Fibroblast of lung (primary cell): ENCODE measurements around the gene KAT2B. TPM values are rescaled to one million over a fixed set of nuclear protein-coding genes. Genes with fewer than 3 reads are reported as not detected.

Source experiments
- DNase-seq, 2 donors: peaks; one replicate each; pipeline versions ENCODE4 v3.0.0 to v3.0.0-alpha.2; 2010; ENCODE audit warnings: low read depth in 2 of 2
- H2AFZ ChIP-seq: 2 replicates; pipeline ENCODE4 v1.5.1; 2012; ENCODE audit warnings: low read length, control low read depth, inconsistent platforms
- H3K27ac ChIP-seq: 2 replicates; pipeline ENCODE4 v1.5.1; 2011; ENCODE audit warnings: low read length, control low read depth; ENCODE audit not compliant: insufficient read depth
- H3K27me3 ChIP-seq: 2 replicates; pipeline ENCODE4 v1.5.1; 2011; ENCODE audit warnings: mild to moderate bottlenecking, low read length; ENCODE audit not compliant: control insufficient read depth, insufficient read depth
- H3K36me3 ChIP-seq: 2 replicates; pipeline ENCODE4 v1.5.1; 2011; ENCODE audit warnings: low read length; ENCODE audit not compliant: control insufficient read depth, insufficient read depth
- H3K4me1 ChIP-seq: 2 replicates; pipeline ENCODE4 v1.5.1; 2011; ENCODE audit warnings: low read length; ENCODE audit not compliant: control insufficient read depth, insufficient read depth; ENCODE audit errors: extremely low read depth
- H3K4me2 ChIP-seq: 2 replicates; pipeline ENCODE4 v1.5.1; 2011; ENCODE audit warnings: low read length, control low read depth; ENCODE audit not compliant: insufficient read depth; ENCODE audit errors: extremely low read depth
- H3K4me3 ChIP-seq, 4 experiments: fragments of 200-600 bp in 1 of 4; sonication (generic) in 1 of 4; replicated peaks in 1 of 4; 2 replicates each; pipeline ENCODE4 v1.5.1; 2011 to 2016; ENCODE audit warnings: low read length in 4 of 4, low read depth in 3 of 4, mild to moderate bottlenecking in 3 of 4, control low read depth in 2 of 4, inconsistent platforms in 1 of 4, mixed read lengths in 1 of 4; ENCODE audit not compliant: insufficient read depth in 1 of 4; ENCODE audit errors: control extremely low read depth in 1 of 4
- H3K79me2 ChIP-seq: 2 replicates; pipeline ENCODE4 v1.5.1; 2012; ENCODE audit warnings: mild to moderate bottlenecking, low read length, inconsistent platforms; ENCODE audit not compliant: control insufficient read depth, insufficient read depth
- H3K9ac ChIP-seq: 2 replicates; pipeline ENCODE4 v1.5.1; 2011; ENCODE audit warnings: mild to moderate bottlenecking, low read length, control low read depth; ENCODE audit not compliant: insufficient read depth
- H3K9me3 ChIP-seq: 2 replicates; pipeline ENCODE4 v1.5.1; 2012; ENCODE audit warnings: low read depth, low read length; ENCODE audit not compliant: control insufficient read depth, insufficient read depth
- H4K20me1 ChIP-seq: 2 replicates; pipeline ENCODE4 v1.5.1; 2011; ENCODE audit warnings: low read length; ENCODE audit not compliant: control insufficient read depth, insufficient read depth; ENCODE audit errors: extremely low read depth
- CTCF ChIP-seq, 2 donors: IDR thresholded peaks in 1 of 2; conservative IDR thresholded peaks in 1 of 2; 1 replicate in 1 of 2; 2 replicates in 1 of 2; pipeline ENCODE4 v1.5.1; 2011 to 2012; ENCODE audit warnings: low read length in 2 of 2, control low read depth in 1 of 2, inconsistent platforms in 1 of 2, low read depth in 1 of 2, mild to moderate bottlenecking in 1 of 2
- EZH2 ChIP-seq: IDR thresholded peaks from 2 replicates; pipeline ENCODE4 v1.5.1; 2012; ENCODE audit warnings: low read length, control low read depth, mild to moderate bottlenecking; ENCODE audit errors: missing control alignments
- polyA plus RNA-seq, 2 donors: library from polyadenylated mRNA; depleted of rRNA in 1 of 2; stranded (reverse) in 1 of 2; unstranded in 1 of 2; fragments of >200 nt; gene quantifications; 2 replicates each; pipeline ENCODE4 v1.2.1, GENCODE V29; 2011 to 2012; ENCODE audit warnings: missing spikeins in 1 of 2
- total RNA-seq: library from RNA; depleted of rRNA; stranded (reverse); fragments of >200 nt; gene quantifications from 2 replicates; pipeline ENCODE4 v1.2.1, GENCODE V29; 2014

Gene KAT2B
- total and polyA plus RNA-seq, 2 donors (not counting 1 experiment from before 2014, with no cell fraction given), result 9.1 to 14.7 TPM

GRCh38 chr3:20022954-20023622, 17.2 kb upstream of the KAT2B start:
- Histone ChIP-seq H3K4me1 (no peaks in the 10 kb centered on the region), H3K36me3 (no peaks in the 10 kb centered on the region), H3K27me3 (no peaks in the 10 kb centered on the region), H3K4me2 (no peak overlapping the region), H3K4me3 (no peak overlapping the region), H2AFZ (no peak overlapping the region), H3K79me2 (no peaks in the 10 kb centered on the region), H3K27ac (no peak overlapping the region), H4K20me1 (no peaks in the 10 kb centered on the region), H3K9me3 (no peaks in the 10 kb centered on the region), H3K9ac (no peak overlapping the region)
- no peak for DNase-seq
- no peak for TF ChIP-seq CTCF (conservative IDR thresholded peaks at IDR 0.05 in 1 of 2, IDR thresholded peaks at IDR 0.05 in 1 of 2; ENCODE audit: low read depth in 1 of 2, low read length in 2 of 2)
- no peak for TF ChIP-seq EZH2

- Histone ChIP-seq H3K27me3 (no peaks in the 10 kb centered on the region), H3K36me3 (no peaks in the 10 kb centered on the region), H2AFZ (no peak overlapping the region), H3K27ac (no peak overlapping the region), H3K9ac (no peak overlapping the region), H3K4me1 (no peaks in the 10 kb centered on the region), H3K9me3 (no peaks in the 10 kb centered on the region), H3K79me2 (no peaks in the 10 kb centered on the region), H3K4me2 (no peak overlapping the region), H4K20me1 (no peaks in the 10 kb centered on the region), H3K4me3 (no peak overlapping the region)
- DNase-seq, result no peak
- TF ChIP-seq CTCF (conservative IDR thresholded peaks at IDR 0.05 in 1 of 2, IDR thresholded peaks at IDR 0.05 in 1 of 2; ENCODE audit: low read depth in 1 of 2, low read length in 2 of 2) (no peak), EZH2 (no peak)
Observed at GRCh38 chr3:20023623-20024405, 16.4 kb upstream of the KAT2B start.

- TF ChIP-seq EZH2 (no peak), CTCF (conservative IDR thresholded peaks at IDR 0.05 in 1 of 2, IDR thresholded peaks at IDR 0.05 in 1 of 2; ENCODE audit: low read depth in 1 of 2, low read length in 2 of 2) (no peak)
- DNase-seq, result no peak
- Histone ChIP-seq H3K4me2 (no peak overlapping the region), H4K20me1 (no peaks in the 10 kb centered on the region), H3K27ac (no peak overlapping the region), H3K4me1 (no peaks in the 10 kb centered on the region), H3K9me3 (no peaks in the 10 kb centered on the region), H3K4me3 (no peak overlapping the region), H3K9ac (no peak overlapping the region), H3K36me3 (no peaks in the 10 kb centered on the region), H2AFZ (no peak overlapping the region), H3K27me3 (no peaks in the 10 kb centered on the region), H3K79me2 (no peaks in the 10 kb centered on the region)
Observed at GRCh38 chr3:20027136-20027535, 13.1 kb upstream of the KAT2B start.
